HepG2 (cell line): ENCODE data around the gene EML2. TPM values are rescaled to one million over a fixed set of nuclear protein-coding genes. Genes with fewer than 3 reads are reported as not detected.

Experiments
- CBX5 ChIP-seq: sonication (generic); formaldehyde crosslinking; IDR thresholded peaks from 2 replicates; pipeline ENCODE4 v1.4.0; 2020; ENCODE audit warnings: missing genetic modification reagents, borderline replicate concordance
- CHD4 ChIP-seq: fragments of 200-600 bp; sonication (generic); IDR thresholded peaks from 2 replicates; pipeline ENCODE4 v1.7.0; 2017; ENCODE audit warnings: mild to moderate bottlenecking, low read length, borderline replicate concordance
- EHMT2 ChIP-seq: fragments of 200-600 bp; sonication (generic); IDR thresholded peaks from 2 replicates; pipeline ENCODE4 v1.7.0; 2017; ENCODE audit warnings: antibody characterized with exemption, low read depth, low read length, borderline replicate concordance
- GPN1 ChIP-seq: sonication (generic); formaldehyde crosslinking; IDR thresholded peaks from 2 replicates; pipeline ENCODE4 v1.5.1; 2020; ENCODE audit warnings: missing genetic modification reagents, borderline replicate concordance
- HDAC1 ChIP-seq: sonication (generic); formaldehyde crosslinking; IDR thresholded peaks from 2 replicates; pipeline ENCODE4 v1.5.1; 2020; ENCODE audit warnings: mild to moderate bottlenecking, missing genetic modification reagents
- ISL2 ChIP-seq: sonication (generic); formaldehyde crosslinking; IDR thresholded peaks from 2 replicates; pipeline ENCODE4 v1.5.0; 2020; ENCODE audit warnings: missing genetic modification reagents
- KMT2B ChIP-seq: IDR thresholded peaks from 2 replicates; pipeline ENCODE4 v1.6.1; 2016; ENCODE audit warnings: missing genetic modification reagents, missing compliant biosample characterization
- MAFF ChIP-seq: IDR thresholded peaks from 2 replicates; pipeline ENCODE4 v1.6.1; 2011; ENCODE audit warnings: low read depth, low read length, improper control_type of control experiment
- MAZ ChIP-seq, 2 experiments: sonication (generic) in 1 of 2; formaldehyde crosslinking in 1 of 2; IDR thresholded peaks; 2 replicates each; pipeline versions ENCODE4 v1.5.0 to v1.6.1; 2012 to 2020; ENCODE audit warnings: low read depth in 2 of 2, mild to moderate bottlenecking in 2 of 2, borderline replicate concordance in 1 of 2, improper control_type of control experiment in 1 of 2, low read length in 1 of 2, missing genetic modification reagents in 1 of 2, moderate library complexity in 1 of 2
- NR3C1 ChIP-seq: sonication (generic); formaldehyde crosslinking; IDR thresholded peaks from 2 replicates; pipeline ENCODE4 v1.4.0; 2020; ENCODE audit warnings: missing genetic modification reagents
- SAP130 ChIP-seq: IDR thresholded peaks from 2 replicates; pipeline ENCODE4 v1.6.1; 2016; ENCODE audit warnings: low read depth
- TCF12 ChIP-seq, 2 experiments: fragments of 450-650 bp in 1 of 2; sonication (generic) in 1 of 2; formaldehyde crosslinking in 1 of 2; IDR thresholded peaks; 2 replicates each; pipeline versions ENCODE4 v1.6.1 to v1.8.0; 2017 to 2022; ENCODE audit warnings: antibody characterized with exemption in 1 of 2, mild to moderate bottlenecking in 1 of 2, missing genetic modification reagents in 1 of 2, moderate library complexity in 1 of 2
- ZBTB21 ChIP-seq: sonication (generic); formaldehyde crosslinking; IDR thresholded peaks from 2 replicates; pipeline ENCODE4 v1.4.0; 2020; ENCODE audit warnings: missing genetic modification reagents
- ZNF160 ChIP-seq: sonication (generic); formaldehyde crosslinking; IDR thresholded peaks from 2 replicates; pipeline ENCODE4 v1.8.0; 2022; ENCODE audit warnings: mild to moderate bottlenecking, inconsistent platforms, missing genetic modification reagents
- ZNF660 ChIP-seq: sonication (generic); formaldehyde crosslinking; IDR thresholded peaks from 2 replicates; pipeline ENCODE4 v1.5.1; 2020; ENCODE audit warnings: mild to moderate bottlenecking, low read depth, missing genetic modification reagents, borderline replicate concordance
- ZNF850 ChIP-seq: sonication (generic); formaldehyde crosslinking; conservative IDR thresholded peaks from 2 replicates; pipeline ENCODE4 v1.9.0; 2021; ENCODE audit warnings: mild to moderate bottlenecking, missing genetic modification reagents
- polyA plus RNA-seq, 8 experiments: library from polyadenylated mRNA; depleted of rRNA in 3 of 8; stranded (reverse) in 7 of 8; unstranded in 1 of 8; fragments of >200 nt; fragmentation: Illumina TruSeq in 4 of 8; extraction: Trizol in 4 of 8; gene quantifications; 2 replicates each; pipeline versions ENCODE4 v1.2.1 to v1.2.3, GENCODE V29; 2011 to 2016; ENCODE audit warnings: low read depth in 4 of 8, missing spikeins in 1 of 8, mixed read lengths in 1 of 8; ENCODE audit not compliant: insufficient read depth in 1 of 8
- total RNA-seq, 5 experiments: library from RNA; depleted of rRNA; stranded (reverse); fragments of >200 nt; fragmentation: Illumina TruSeq; extraction: Trizol; gene quantifications; 2 replicates each; pipeline ENCODE4 v1.2.3, GENCODE V29; 2016; ENCODE audit warnings: low read depth in 1 of 5
- TF ChIP-seq, protein P1 (sequence below): sonication (generic); formaldehyde crosslinking; conservative IDR thresholded peaks from 2 replicates; pipeline ENCODE4 v1.4.0; 2020; ENCODE audit warnings: mild to moderate bottlenecking, missing genetic modification reagents, moderate library complexity
- TF ChIP-seq, protein P2 (sequence below): sonication (generic); formaldehyde crosslinking; IDR thresholded peaks from 2 replicates; pipeline ENCODE4 v1.4.0; 2020; ENCODE audit warnings: missing genetic modification reagents
- TF ChIP-seq, protein P3 (sequence below): sonication (generic); formaldehyde crosslinking; IDR thresholded peaks from 2 replicates; pipeline ENCODE4 v1.8.1; 2023; ENCODE audit warnings: mild to moderate bottlenecking, inconsistent platforms, moderate library complexity, missing genetic modification reagents, borderline replicate concordance

EML2 gene
- total and polyA plus RNA-seq, 2 of the 13 experiments (the other 11 are each of a cell fraction or from before 2014, with no cell fraction given), result 7.3 to 12.9 TPM

DNA sequence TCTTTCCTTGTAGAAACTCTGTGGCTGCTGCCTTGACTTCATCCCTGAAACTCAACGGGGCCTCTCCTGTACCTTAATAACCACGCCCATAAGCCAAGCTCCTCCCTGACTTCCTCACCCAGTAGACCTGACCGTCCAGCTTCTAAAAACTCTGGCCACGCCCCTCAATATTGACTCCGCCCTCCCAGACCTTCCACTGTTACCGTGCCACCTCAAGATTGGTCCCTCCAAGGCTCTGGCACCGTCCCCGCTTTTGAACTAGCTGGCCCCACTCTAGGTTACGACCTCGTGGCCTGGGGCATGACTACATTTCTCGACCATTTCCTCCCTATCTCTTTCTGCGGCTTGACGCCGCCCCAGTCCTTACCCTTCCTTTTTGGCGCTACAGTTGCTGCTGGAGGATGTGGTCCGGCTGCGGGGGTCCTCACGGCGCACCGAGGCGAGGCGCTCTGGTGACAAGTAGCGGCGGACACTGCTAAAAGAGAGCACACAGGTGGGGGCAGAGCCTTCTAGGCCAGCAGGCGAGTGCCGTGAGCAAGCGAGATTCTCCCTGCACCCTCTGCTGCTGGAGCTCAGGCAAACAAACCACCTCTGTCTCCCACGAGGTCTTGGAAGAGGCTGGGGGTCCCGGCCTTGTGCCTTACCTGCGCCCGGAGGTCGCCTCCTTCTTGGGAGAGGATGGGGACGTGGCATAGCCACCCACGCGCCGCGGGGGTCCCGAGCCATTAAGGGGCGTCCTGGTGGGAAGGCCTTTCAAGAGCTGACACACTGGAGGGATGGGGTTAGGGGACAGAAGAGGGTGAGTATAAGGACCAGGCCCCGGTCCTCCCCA lies 2.3 kb upstream of the EML2 start (continued):
- TF ChIP-seq, protein P1, sequence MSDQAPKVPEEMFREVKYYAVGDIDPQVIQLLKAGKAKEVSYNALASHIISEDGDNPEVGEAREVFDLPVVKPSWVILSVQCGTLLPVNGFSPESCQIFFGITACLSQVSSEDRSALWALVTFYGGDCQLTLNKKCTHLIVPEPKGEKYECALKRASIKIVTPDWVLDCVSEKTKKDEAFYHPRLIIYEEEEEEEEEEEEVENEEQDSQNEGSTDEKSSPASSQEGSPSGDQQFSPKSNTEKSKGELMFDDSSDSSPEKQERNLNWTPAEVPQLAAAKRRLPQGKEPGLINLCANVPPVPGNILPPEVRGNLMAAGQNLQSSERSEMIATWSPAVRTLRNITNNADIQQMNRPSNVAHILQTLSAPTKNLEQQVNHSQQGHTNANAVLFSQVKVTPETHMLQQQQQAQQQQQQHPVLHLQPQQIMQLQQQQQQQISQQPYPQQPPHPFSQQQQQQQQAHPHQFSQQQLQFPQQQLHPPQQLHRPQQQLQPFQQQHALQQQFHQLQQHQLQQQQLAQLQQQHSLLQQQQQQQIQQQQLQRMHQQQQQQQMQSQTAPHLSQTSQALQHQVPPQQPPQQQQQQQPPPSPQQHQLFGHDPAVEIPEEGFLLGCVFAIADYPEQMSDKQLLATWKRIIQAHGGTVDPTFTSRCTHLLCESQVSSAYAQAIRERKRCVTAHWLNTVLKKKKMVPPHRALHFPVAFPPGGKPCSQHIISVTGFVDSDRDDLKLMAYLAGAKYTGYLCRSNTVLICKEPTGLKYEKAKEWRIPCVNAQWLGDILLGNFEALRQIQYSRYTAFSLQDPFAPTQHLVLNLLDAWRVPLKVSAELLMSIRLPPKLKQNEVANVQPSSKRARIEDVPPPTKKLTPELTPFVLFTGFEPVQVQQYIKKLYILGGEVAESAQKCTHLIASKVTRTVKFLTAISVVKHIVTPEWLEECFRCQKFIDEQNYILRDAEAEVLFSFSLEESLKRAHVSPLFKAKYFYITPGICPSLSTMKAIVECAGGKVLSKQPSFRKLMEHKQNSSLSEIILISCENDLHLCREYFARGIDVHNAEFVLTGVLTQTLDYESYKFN, result peak; percentile 34; the same call in 1 of the 2 replicates
- TF ChIP-seq MAZ (IDR thresholded peaks at IDR 0.05; ENCODE audit: borderline replicate concordance, low read depth, low read length), result no peak; the same call in 1 of the 2 replicates
- 0 out of 2 replicates have a peak, but pooled peaks have one; percentile 6 for TF ChIP-seq MAZ (CRISPR knock-in tag; IDR thresholded peaks at IDR 0.05; ENCODE audit: low read depth)
- no peak for TF ChIP-seq MAFF
- no peak for TF ChIP-seq ZNF850 (CRISPR knock-in tag)
- no peak for TF ChIP-seq GPN1 (CRISPR knock-in tag)
- no peak for TF ChIP-seq EHMT2
- TF ChIP-seq NR3C1, result no peak
- no peak for TF ChIP-seq ZNF660
- TF ChIP-seq HDAC1 (CRISPR knock-in tag), result 0 out of 2 replicates have a peak, but pooled peaks have one; percentile 5
- no peak for TF ChIP-seq ZNF160
- no peak for TF ChIP-seq TCF12 (IDR thresholded peaks at IDR 0.05)
- no peak for TF ChIP-seq TCF12 (CRISPR knock-in tag; IDR thresholded peaks at IDR 0.05)
- no peak for TF ChIP-seq ISL2 (CRISPR knock-in tag)
- no peak for TF ChIP-seq ZBTB21 (CRISPR knock-in tag)
- peak; percentile 62 for TF ChIP-seq SAP130 (CRISPR knock-in tag)
- TF ChIP-seq, protein P2, sequence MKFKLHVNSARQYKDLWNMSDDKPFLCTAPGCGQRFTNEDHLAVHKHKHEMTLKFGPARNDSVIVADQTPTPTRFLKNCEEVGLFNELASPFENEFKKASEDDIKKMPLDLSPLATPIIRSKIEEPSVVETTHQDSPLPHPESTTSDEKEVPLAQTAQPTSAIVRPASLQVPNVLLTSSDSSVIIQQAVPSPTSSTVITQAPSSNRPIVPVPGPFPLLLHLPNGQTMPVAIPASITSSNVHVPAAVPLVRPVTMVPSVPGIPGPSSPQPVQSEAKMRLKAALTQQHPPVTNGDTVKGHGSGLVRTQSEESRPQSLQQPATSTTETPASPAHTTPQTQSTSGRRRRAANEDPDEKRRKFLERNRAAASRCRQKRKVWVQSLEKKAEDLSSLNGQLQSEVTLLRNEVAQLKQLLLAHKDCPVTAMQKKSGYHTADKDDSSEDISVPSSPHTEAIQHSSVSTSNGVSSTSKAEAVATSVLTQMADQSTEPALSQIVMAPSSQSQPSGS (CRISPR knock-in tag), result no peak
- TF ChIP-seq CHD4, result no peak
- 0 out of 2 replicates have a peak, but pooled peaks have one; percentile 4 for TF ChIP-seq KMT2B
- TF ChIP-seq CBX5 (CRISPR knock-in tag), result no peak; the same call in 1 of the 2 replicates
- TF ChIP-seq, protein P3, sequence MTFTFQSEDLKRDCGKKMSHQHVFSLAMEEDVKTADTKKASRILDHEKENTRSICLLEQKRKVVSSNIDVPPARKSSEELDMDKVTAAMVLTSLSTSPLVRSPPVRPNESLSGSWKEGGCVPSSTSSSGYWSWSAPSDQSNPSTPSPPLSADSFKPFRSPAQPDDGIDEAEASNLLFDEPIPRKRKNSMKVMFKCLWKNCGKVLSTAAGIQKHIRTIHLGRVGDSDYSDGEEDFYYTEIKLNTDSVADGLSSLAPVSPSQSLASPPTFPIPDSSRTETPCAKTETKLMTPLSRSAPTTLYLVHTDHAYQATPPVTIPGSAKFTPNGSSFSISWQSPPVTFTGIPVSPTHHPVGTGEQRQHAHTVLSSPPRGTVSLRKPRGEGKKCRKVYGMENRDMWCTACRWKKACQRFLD (CRISPR knock-in tag), result no peak
